ENCODE data around the gene AOC2. TPM values are rescaled to one million over a fixed set of nuclear protein-coding genes. Genes with fewer than 3 reads are reported as not detected.

The AOC2 gene
- total RNA-seq = 0.34 and 0.74 TPM in 2 replicates

GRCh38 chr17:42844271-42844670 is at the start of gene AOC2:
AOC2 (plus strand) TSS chr17:42844580; CDS start chr17:42844627, 47 bp downstream.

GRCh38 chr17:42798383-42799380 is 45.7 kb upstream of the AOC2 start, which contains the start of the genes CNTD1 and COA3:
CNTD1 (plus strand) TSS chr17:42798861; CDS start chr17:42799068, 207 bp downstream.
COA3 (minus strand) TSS chr17:42798704; CDS start chr17:42798681, 23 bp downstream.

GRCh38 chr17:42832934-42833766 is 11.2 kb upstream of the AOC2 start, which contains the start of gene PSME3:
PSME3 (plus strand) TSS chr17:42833397; CDS start chr17:42833632, 235 bp downstream.

GRCh38 chr17:42850954-42851353 is 6.6 kb downstream of the AOC2 start, which contains the start of gene AOC3:
AOC3 (plus strand) TSS chr17:42851199; CDS start chr17:42851344, 145 bp downstream.

Other genes with a start within 250 kb of the AOC2 start
- 33.3 and 38.8 TPM in 2 replicates for gene RETREG3, start 235.2 kb upstream of the AOC2 start, total RNA-seq
- gene TUBG1, start 234.9 kb upstream of the AOC2 start, total RNA-seq = 119 and 128 TPM in 2 replicates
- gene TUBG2, start 185.3 kb upstream of the AOC2 start, total RNA-seq = 8.5 and 11.8 TPM in 2 replicates
- 18.4 and 24.0 TPM in 2 replicates for gene PLEKHH3, start 167.6 kb upstream of the AOC2 start, total RNA-seq
- gene CCR10, start 162.7 kb upstream of the AOC2 start, total RNA-seq = 4.3 and 4.7 TPM in 2 replicates
- 16.0 and 16.4 TPM in 2 replicates for gene CNTNAP1, start 162.0 kb upstream of the AOC2 start, total RNA-seq
- gene EZH1, start 99.5 kb upstream of the AOC2 start, total RNA-seq = 8.2 and 9.4 TPM in 2 replicates
- 0.59 and 1.5 TPM in 2 replicates for gene RAMP2, start 83.4 kb upstream of the AOC2 start, total RNA-seq
- gene VPS25, start 71.1 kb upstream of the AOC2 start, total RNA-seq = 96.5 and 96.9 TPM in 2 replicates
- gene WNK4, start 64.0 kb upstream of the AOC2 start, total RNA-seq = 0.74 and 1.7 TPM in 2 replicates
- 90.8 and 94.0 TPM in 2 replicates for gene COA3, start 45.9 kb upstream of the AOC2 start, total RNA-seq
- gene CNTD1, start 45.7 kb upstream of the AOC2 start, total RNA-seq = not detected in 2 replicates
- 76.7 and 87.3 TPM in 2 replicates for gene BECN1, start 20.3 kb upstream of the AOC2 start, total RNA-seq
- gene PSME3, start 11.2 kb upstream of the AOC2 start, total RNA-seq = 96.9 and 104 TPM in 2 replicates
- under 0.01 and 0.15 TPM in 2 replicates for gene AOC3, start 6.6 kb downstream of the AOC2 start, total RNA-seq
- gene G6PC1, start 56.2 kb downstream of the AOC2 start, total RNA-seq = not detected in 2 replicates
- 27.2 and 31.5 TPM in 2 replicates for gene AARSD1, start 119.9 kb downstream of the AOC2 start, total RNA-seq
- gene PTGES3L, start 135.5 kb downstream of the AOC2 start, total RNA-seq = 0.15 and 0.50 TPM in 2 replicates
- 4.8 and 5.4 TPM in 2 replicates for gene RUNDC1, start 136.0 kb downstream of the AOC2 start, total RNA-seq
- gene RPL27, start 153.8 kb downstream of the AOC2 start, total RNA-seq = 1,301 and 1,423 TPM in 2 replicates
- 22.5 and 24.1 TPM in 2 replicates for gene IFI35, start 162.2 kb downstream of the AOC2 start, total RNA-seq
- gene VAT1, start 177.8 kb downstream of the AOC2 start, total RNA-seq = 189 and 196 TPM in 2 replicates
- 0.45 and 0.50 TPM in 2 replicates for gene RND2, start 180.7 kb downstream of the AOC2 start, total RNA-seq

All from bronchus fibroblast of lung (primary cell).